ENCODE results near the gene FGD5.

- no peak for TF ChIP-seq CTCF (IDR thresholded peaks at IDR 0.05)
- no peak for TF ChIP-seq POLR2AphosphoS5 (IDR thresholded peaks at IDR 0.05)
- TF ChIP-seq POLR2A (IDR thresholded peaks at IDR 0.05): no peak
- TF ChIP-seq EP300 (IDR thresholded peaks at IDR 0.05): no peak
These were observed 117.0 kb downstream of the FGD5 start for GRCh38 chr3:14935592-14936345.

Data from upper lobe of left lung (tissue), 4 donors.